ENCODE data around the gene NAV1. TPM values are rescaled to one million over a fixed set of nuclear protein-coding genes. Genes with fewer than 3 reads are reported as not detected.

Gene NAV1
- polyA plus RNA-seq, 2 of the 4 experiments (the other 2 are of a cell fraction): 3.7 to 8.4 TPM

DNA sequence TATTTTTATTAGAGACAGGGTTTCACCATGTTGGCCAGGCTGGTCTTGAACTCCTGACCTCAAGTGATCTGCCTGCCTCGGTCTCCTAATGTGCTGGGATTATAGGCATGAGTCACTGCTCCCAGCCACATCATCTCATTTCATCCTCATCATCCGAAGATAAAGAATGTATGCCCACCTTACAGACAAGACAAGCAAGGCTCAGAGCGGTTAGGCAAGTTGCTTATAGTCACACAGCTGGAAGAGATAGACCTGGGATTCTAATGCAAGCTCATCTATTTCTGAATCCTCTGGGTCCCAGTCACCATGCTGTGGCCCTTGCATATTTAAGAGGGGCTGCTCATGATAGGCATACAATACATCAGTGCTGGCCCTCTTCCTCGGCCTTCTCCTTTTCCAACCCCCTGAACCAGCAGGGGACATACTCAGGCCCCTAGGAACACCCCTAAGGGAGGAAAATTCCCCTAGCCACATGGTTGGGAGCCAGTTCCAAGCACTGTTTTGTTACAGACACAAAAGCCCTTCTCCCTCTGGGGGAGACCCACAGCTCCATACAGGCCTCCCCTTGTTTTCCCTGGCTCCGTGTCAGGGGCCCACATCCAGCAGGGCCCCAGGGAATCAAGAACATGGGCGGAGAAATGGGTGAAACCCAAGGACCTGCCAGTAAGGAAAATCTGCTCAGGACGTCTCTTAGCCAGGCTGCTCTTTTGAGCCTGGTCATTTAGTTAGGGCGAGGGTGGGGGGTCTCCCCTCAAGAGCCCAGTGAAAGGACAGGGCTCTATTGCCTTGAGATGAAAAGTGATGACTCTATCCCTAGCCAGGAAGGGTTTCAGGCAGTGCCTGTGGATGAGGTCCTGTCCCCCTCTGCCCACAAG is 38.9 kb upstream of the NAV1 start:
- Histone ChIP-seq H3K4me3 (no peak overlapping the region), H3K4me1 (peaks cover 66% of the 10 kb centered on the region), H3K4me2 (peak overlapping the region; percentile 85), H3K9me3 (no peaks in the 10 kb centered on the region), H3K27ac (peak overlapping the region; percentile 39 to 96; a peak in 4 of 6 replicates)
- TF ChIP-seq KDM1A (IDR thresholded peaks at IDR 0.05; ENCODE audit: low read depth) (peak; percentile 48; the same call in 1 of the 2 replicates), ATOH8 (CRISPR knock-in tag; IDR thresholded peaks at IDR 0.05; ENCODE audit: low read depth) (no peak), POLR2A (IDR thresholded peaks at IDR 0.05; ENCODE audit: low read length) (no peak), FOXS1 (CRISPR knock-in tag; IDR thresholded peaks at IDR 0.05) (no peak), ZFP36 (IDR thresholded peaks at IDR 0.05; ENCODE audit: borderline replicate concordance, partially characterized antibody) (peak; percentile 35), GATA3 (IDR thresholded peaks at IDR 0.05; ENCODE audit: borderline replicate concordance) (no peak)
- FAIRE-seq (no peak), ATAC-seq (no peak), DNase-seq (ENCODE audit: low read depth in 1 of 2, low spot score in 1 of 2) (no peak)
- POLR2A ChIA-PET: no interaction called here
- CTCF ChIA-PET: interaction anchor here (0.9 to 49.4 kb wide), 7 partner anchors 9 to 293 kb away, joined by 3 to 1452 read pairs (median 6); partner anchors contain the start of gene CSRP1
- WGBS (ENCODE audit: missing lambda C conversion rate): 73% methylated on average over 8 of the region's 8 CpGs

- Histone ChIP-seq H3K27ac (peak overlapping the region; percentile 39 to 96; a peak in 4 of 6 replicates), H3K4me1 (peaks cover 70% of the 10 kb centered on the region), H3K9me3 (no peaks in the 10 kb centered on the region), H3K4me3 (no peak overlapping the region), H3K4me2 (peak overlapping the region; percentile 85)
- CTCF ChIA-PET: interaction anchor here (1.2 to 49.4 kb wide), 5 partner anchors 9 to 293 kb away, joined by 3 to 1452 read pairs (median 376); partner anchors contain the start of gene CSRP1
- 90% methylated on average over 4 of the region's 4 CpGs for WGBS (ENCODE audit: missing lambda C conversion rate)
- TF ChIP-seq HOXB13 (CRISPR knock-in tag; IDR thresholded peaks at IDR 0.05; ENCODE audit: low read depth) (no peak), RAD21 (conservative IDR thresholded peaks at IDR 0.05 in 1 of 2, IDR thresholded peaks at IDR 0.05 in 1 of 2) (no peak), ZC3H11A (IDR thresholded peaks at IDR 0.05) (no peak), ATOH8 (CRISPR knock-in tag; IDR thresholded peaks at IDR 0.05; ENCODE audit: low read depth) (no peak), SMC3 (IDR thresholded peaks at IDR 0.05) (no peak), ESRRA (IDR thresholded peaks at IDR 0.05; ENCODE audit: borderline replicate concordance, low read length) (no peak), FOXS1 (CRISPR knock-in tag; IDR thresholded peaks at IDR 0.05) (no peak), HEYL (CRISPR knock-in tag; IDR thresholded peaks at IDR 0.05) (no peak)
- TF ChIP-seq, protein P1, sequence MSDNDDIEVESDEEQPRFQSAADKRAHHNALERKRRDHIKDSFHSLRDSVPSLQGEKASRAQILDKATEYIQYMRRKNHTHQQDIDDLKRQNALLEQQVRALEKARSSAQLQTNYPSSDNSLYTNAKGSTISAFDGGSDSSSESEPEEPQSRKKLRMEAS (IDR thresholded peaks at IDR 0.05): no peak
- ATAC-seq: no peak
- FAIRE-seq: no peak
- POLR2A ChIA-PET: no interaction called here
- no peak for DNase-seq (ENCODE audit: low read depth in 1 of 2, low spot score in 1 of 2)
Observed at GRCh38 chr1:201500670-201501120, 38.2 kb upstream of the NAV1 start.

DNA sequence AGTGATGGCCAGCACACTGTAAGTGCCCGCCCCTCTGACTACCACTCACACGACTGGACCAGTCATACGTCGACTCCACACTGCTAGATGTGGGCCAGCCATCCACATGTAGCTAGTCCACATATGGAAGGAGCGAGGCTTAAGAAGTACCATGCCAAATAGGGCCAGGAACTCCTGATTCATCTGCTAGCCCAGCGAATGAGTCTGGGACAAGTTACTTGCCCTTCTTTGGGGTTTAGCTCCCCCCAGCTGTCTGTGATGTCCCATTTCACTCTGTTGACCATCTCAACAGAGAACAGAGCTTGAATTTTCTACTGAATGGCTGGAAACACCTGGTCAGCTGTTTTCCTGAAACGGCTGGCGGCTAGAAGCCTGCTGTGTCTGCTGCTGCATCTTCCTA is 37.8 kb upstream of the NAV1 start:
- 0 out of 2 replicates have a peak, but pooled peaks have one; percentile 9 for TF ChIP-seq TFCP2L1 (CRISPR knock-in tag; IDR thresholded peaks at IDR 0.05)
- no peak for TF ChIP-seq RAD21 (conservative IDR thresholded peaks at IDR 0.05 in 1 of 2, IDR thresholded peaks at IDR 0.05 in 1 of 2)
- ChIA-PET POLR2A (no interaction called here), CTCF (interaction anchor here (0.7 to 49.4 kb wide), 5 partner anchors 10 to 292 kb away, joined by 3 to 1452 read pairs (median 376); partner anchors contain the start of gene CSRP1)
- 87% methylated on average over 8 of the region's 8 CpGs for WGBS (ENCODE audit: missing lambda C conversion rate)
- H3K4me2 ChIP-seq: peak overlapping the region; percentile 85
- ATAC-seq (0 out of 6 replicates have a peak, but pooled peaks of 1 of the 2 experiments have one; percentile 1), FAIRE-seq (no peak), DNase-seq (ENCODE audit: low read depth in 1 of 2, low spot score in 1 of 2) (no peak)
- peaks cover 70% of the 10 kb centered on the region for H3K4me1 ChIP-seq
- peak overlapping the region; percentile 39 to 96; a peak in 5 of 6 replicates for H3K27ac ChIP-seq
- no peak overlapping the region for H3K4me3 ChIP-seq
- H3K9me3 ChIP-seq: no peaks in the 10 kb centered on the region
